ENCODE measurements around the gene NOL6.

Gene NOL6

GRCh38 chr9:33480976-33481375 lies 7.3 kb upstream of the NOL6 start:
- TF ChIP-seq EZH2phosphoT487 (IDR thresholded peaks at IDR 0.05; ENCODE audit: borderline replicate concordance, low read length) (no peak), CTCF (IDR thresholded peaks at IDR 0.05; ENCODE audit: low read depth, low read length, poor library complexity, severe bottlenecking) (no peak)
- Histone ChIP-seq H4K20me1 (ENCODE audit: control insufficient read depth, insufficient read depth, low read depth, low read length) (no peaks in the 10 kb centered on the region), H3K4me2 (ENCODE audit: low read length) (no peak overlapping the region), H3K9me2 (replicated peaks; ENCODE audit: control insufficient read depth, low read length) (no peaks in the 10 kb centered on the region), H3K36me3 (ENCODE audit: control insufficient read depth, low read length) (no peaks in the 10 kb centered on the region), H3K4me3 (ENCODE audit: low read length) (no peak overlapping the region), H3K9me3 (ENCODE audit: control insufficient read depth, insufficient read depth, low read length) (no peaks in the 10 kb centered on the region), H3K27ac (ENCODE audit: low read depth, low read length) (no peak overlapping the region), H3K27me3 (ENCODE audit: control insufficient read depth, low read length) (no peaks in the 10 kb centered on the region), H3K4me1 (ENCODE audit: control insufficient read depth, low read length) (no peaks in the 10 kb centered on the region), H3F3A (ENCODE audit: control insufficient read depth, insufficient read depth) (no peaks in the 10 kb centered on the region), H3K79me2 (ENCODE audit: control insufficient read depth, low read length) (no peaks in the 10 kb centered on the region)

- Histone ChIP-seq H3K9me3 (ENCODE audit: control insufficient read depth, insufficient read depth, low read length) (no peaks in the 10 kb centered on the region), H3K36me3 (ENCODE audit: control insufficient read depth, low read length) (no peaks in the 10 kb centered on the region), H4K20me1 (ENCODE audit: control insufficient read depth, insufficient read depth, low read depth, low read length) (no peaks in the 10 kb centered on the region), H3K4me3 (ENCODE audit: low read length) (no peak overlapping the region), H3K27ac (ENCODE audit: low read depth, low read length) (no peak overlapping the region), H3K4me1 (ENCODE audit: control insufficient read depth, low read length) (no peaks in the 10 kb centered on the region), H3K4me2 (ENCODE audit: low read length) (no peak overlapping the region), H3F3A (ENCODE audit: control insufficient read depth, insufficient read depth) (no peaks in the 10 kb centered on the region), H3K79me2 (ENCODE audit: control insufficient read depth, low read length) (no peaks in the 10 kb centered on the region), H3K9me2 (replicated peaks; ENCODE audit: control insufficient read depth, low read length) (no peaks in the 10 kb centered on the region), H3K27me3 (ENCODE audit: control insufficient read depth, low read length) (no peaks in the 10 kb centered on the region)
- no peak for TF ChIP-seq EZH2phosphoT487 (IDR thresholded peaks at IDR 0.05; ENCODE audit: borderline replicate concordance, low read length)
- TF ChIP-seq CTCF (IDR thresholded peaks at IDR 0.05; ENCODE audit: low read depth, low read length, poor library complexity, severe bottlenecking) = no peak
These were observed 6.4 kb upstream of the NOL6 start for GRCh38 chr9:33480106-33480505.

GRCh38 chr9:33476503-33476902 lies 2.8 kb upstream of the NOL6 start:
- H3K9me2 ChIP-seq (replicated peaks; ENCODE audit: control insufficient read depth, low read length) = no peaks in the 10 kb centered on the region
- no peaks in the 10 kb centered on the region for H3F3A ChIP-seq (ENCODE audit: control insufficient read depth, insufficient read depth)
- peaks cover 27% of the 10 kb centered on the region for H3K79me2 ChIP-seq (ENCODE audit: control insufficient read depth, low read length)
- no peak overlapping the region for H3K4me3 ChIP-seq (ENCODE audit: low read length)
- H3K9me3 ChIP-seq (ENCODE audit: control insufficient read depth, insufficient read depth, low read length) = no peaks in the 10 kb centered on the region
- H3K4me2 ChIP-seq (ENCODE audit: low read length) = no peak overlapping the region
- H3K36me3 ChIP-seq (ENCODE audit: control insufficient read depth, low read length) = peaks cover 11% of the 10 kb centered on the region
- no peak overlapping the region for H3K27ac ChIP-seq (ENCODE audit: low read depth, low read length)
- no peaks in the 10 kb centered on the region for H3K27me3 ChIP-seq (ENCODE audit: control insufficient read depth, low read length)
- TF ChIP-seq CTCF (IDR thresholded peaks at IDR 0.05; ENCODE audit: low read depth, low read length, poor library complexity, severe bottlenecking) = no peak
- no peak for TF ChIP-seq EZH2phosphoT487 (IDR thresholded peaks at IDR 0.05; ENCODE audit: borderline replicate concordance, low read length)
- peaks cover 18% of the 10 kb centered on the region for H3K4me1 ChIP-seq (ENCODE audit: control insufficient read depth, low read length)
- no peaks in the 10 kb centered on the region for H4K20me1 ChIP-seq (ENCODE audit: control insufficient read depth, insufficient read depth, low read depth, low read length)

- H3K79me2 ChIP-seq (ENCODE audit: control insufficient read depth, low read length) = peaks cover 34% of the 10 kb centered on the region
- TF ChIP-seq CTCF (IDR thresholded peaks at IDR 0.05; ENCODE audit: low read depth, low read length, poor library complexity, severe bottlenecking) (no peak), EZH2phosphoT487 (IDR thresholded peaks at IDR 0.05; ENCODE audit: borderline replicate concordance, low read length) (no peak)
- H3K9me2 ChIP-seq (replicated peaks; ENCODE audit: control insufficient read depth, low read length) = no peaks in the 10 kb centered on the region
- no peaks in the 10 kb centered on the region for H4K20me1 ChIP-seq (ENCODE audit: control insufficient read depth, insufficient read depth, low read depth, low read length)
- peaks cover 20% of the 10 kb centered on the region for H3K36me3 ChIP-seq (ENCODE audit: control insufficient read depth, low read length)
- no peak overlapping the region for H3K4me3 ChIP-seq (ENCODE audit: low read length)
- H3K4me1 ChIP-seq (ENCODE audit: control insufficient read depth, low read length) = peaks cover 21% of the 10 kb centered on the region
- no peaks in the 10 kb centered on the region for H3K27me3 ChIP-seq (ENCODE audit: control insufficient read depth, low read length)
- no peaks in the 10 kb centered on the region for H3F3A ChIP-seq (ENCODE audit: control insufficient read depth, insufficient read depth)
- no peak overlapping the region for H3K27ac ChIP-seq (ENCODE audit: low read depth, low read length)
- no peaks in the 10 kb centered on the region for H3K9me3 ChIP-seq (ENCODE audit: control insufficient read depth, insufficient read depth, low read length)
- no peak overlapping the region for H3K4me2 ChIP-seq (ENCODE audit: low read length)
These were observed 1.6 kb upstream of the NOL6 start for GRCh38 chr9:33475357-33475756.

Data from DOHH2 (cell line).